Activated T-cell treated with anti-CD3 and anti-CD28 coated beads for 4 hours (primary cell): ENCODE data around the gene SLC6A6.

Experiments used
- DNase-seq: peaks from one replicate; pipeline ENCODE4 v3.0.0-alpha.2; 2020

The SLC6A6 gene

GRCh38 chr3:14525685-14526631, 123.6 kb downstream of the SLC6A6 start:
- no peak for DNase-seq

- no peak for DNase-seq
Observed at GRCh38 chr3:14528081-14528480, 125.7 kb downstream of the SLC6A6 start.

- DNase-seq = no peak
Observed at GRCh38 chr3:14531856-14532395, 129.5 kb downstream of the SLC6A6 start.

- DNase-seq = no peak
Observed at GRCh38 chr3:14532691-14533456, 130.5 kb downstream of the SLC6A6 start.

GRCh38 chr3:14533457-14533958, 131.1 kb downstream of the SLC6A6 start:
- DNase-seq = no peak

GRCh38 chr3:14534516-14535191, 132.2 kb downstream of the SLC6A6 start:
- no peak for DNase-seq

GRCh38 chr3:14535616-14536015, 133.2 kb downstream of the SLC6A6 start:
- DNase-seq = no peak

- DNase-seq = no peak
Observed at GRCh38 chr3:14536055-14536815, 133.8 kb downstream of the SLC6A6 start.

- no peak for DNase-seq
Observed at GRCh38 chr3:14536837-14537589, 134.6 kb downstream of the SLC6A6 start.

GRCh38 chr3:14537590-14538450, 135.4 kb downstream of the SLC6A6 start:
- no peak for DNase-seq

GRCh38 chr3:14538451-14539088, 136.2 kb downstream of the SLC6A6 start:
- no peak for DNase-seq
